ENCODE results near the gene EPN1.
A peak's percentile ranks its signal among the peaks of the same experiment; 100 is the strongest.

The EPN1 gene

DNA sequence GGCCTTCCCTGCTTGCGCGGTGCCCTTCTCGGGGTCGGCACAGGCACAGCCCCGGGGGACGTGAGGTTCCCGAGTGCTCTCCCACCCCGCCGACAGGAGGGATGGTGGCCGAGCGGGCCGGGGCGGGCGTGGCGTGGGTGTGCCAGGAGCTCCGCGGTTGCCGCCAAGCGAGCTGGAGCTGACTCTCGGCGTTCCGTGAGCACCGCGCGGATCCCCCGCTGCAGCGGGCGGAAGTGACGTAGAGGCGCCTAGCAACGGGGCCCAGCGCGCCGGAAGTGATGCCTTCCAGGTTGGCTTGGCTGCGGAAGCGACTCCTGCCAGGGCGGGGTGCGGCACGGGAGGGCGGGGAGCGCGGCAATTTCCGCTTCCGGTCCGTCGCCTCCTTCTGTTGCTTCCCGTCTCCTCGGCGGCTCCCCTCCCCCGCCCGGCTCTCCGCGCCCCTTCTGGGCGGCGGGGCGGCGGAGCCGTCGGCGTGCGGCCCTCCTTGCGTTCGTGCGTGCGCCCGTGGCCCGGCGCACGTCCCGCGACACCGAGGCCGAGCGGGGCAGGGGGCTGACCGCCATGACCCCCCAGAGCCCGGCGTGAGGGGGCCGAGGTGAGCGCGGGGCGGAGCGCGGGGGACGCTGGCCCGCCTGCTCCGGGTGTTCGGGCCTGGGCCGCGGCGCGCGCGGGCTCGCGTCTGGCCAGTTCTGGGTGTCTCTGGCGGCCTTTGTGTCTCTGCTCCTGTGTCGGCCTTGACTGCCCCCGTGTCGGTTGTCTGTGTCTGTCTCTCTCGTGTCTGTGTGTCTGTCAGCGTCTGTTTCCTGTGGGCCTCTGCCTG lies at the start of gene EPN1:
EPN1 (plus strand) TSS at position 386 of the 820 bp plus-strand sequence. CDS start 3,402 bp downstream, outside the sequence.
- peak within 1 kb of the TSS; percentile 94 for H3K4me3 ChIP-seq (ENCODE audit: low read depth, low read length)

DNA sequence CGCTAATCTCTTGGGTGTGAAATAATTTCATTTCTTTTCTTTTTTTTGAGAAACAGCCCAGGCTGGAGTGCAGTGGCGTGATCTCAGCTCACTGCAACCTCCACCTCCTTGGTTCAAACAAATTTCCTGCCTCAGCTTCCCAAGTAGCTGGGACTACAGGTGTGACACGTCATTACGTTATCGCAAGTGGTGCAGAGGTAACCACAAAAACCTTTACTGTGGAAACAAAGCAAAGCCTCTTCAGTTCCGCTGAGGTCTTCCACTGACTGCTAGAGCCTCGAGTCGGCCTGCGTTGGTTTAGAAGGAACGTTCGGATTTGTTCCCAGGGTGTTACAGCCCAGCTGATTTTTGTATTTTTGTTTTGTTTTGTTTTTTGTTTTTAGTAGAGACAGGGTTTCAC lies 48.7 kb upstream of the EPN1 start:
- H3K4me3 ChIP-seq (ENCODE audit: low read depth, low read length), result no peak overlapping the region

DNA sequence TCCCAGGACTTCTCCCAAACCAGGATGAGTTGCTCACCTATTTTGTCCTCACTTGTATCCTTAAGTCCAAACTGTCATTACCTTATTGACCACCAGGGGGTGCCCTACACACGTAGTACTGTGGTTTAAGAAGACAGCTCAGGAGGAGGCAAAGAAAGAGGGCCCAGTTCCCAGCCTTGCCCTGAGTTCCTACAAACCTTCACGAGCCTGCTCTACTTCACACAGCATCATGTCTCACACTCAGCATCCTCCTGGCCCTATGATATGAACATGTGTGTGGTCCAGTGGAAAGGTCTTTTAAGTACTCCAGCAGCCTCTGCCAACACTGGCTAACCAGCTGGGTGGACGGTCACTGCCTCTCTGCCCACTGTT lies 42.6 kb upstream of the EPN1 start:
- H3K4me3 ChIP-seq (ENCODE audit: low read depth, low read length), result no peak overlapping the region

- H3K4me3 ChIP-seq (ENCODE audit: low read depth, low read length), result no peak overlapping the region
Measured at GRCh38 chr19:55633861-55634260, 41.2 kb upstream of the EPN1 start.

DNA sequence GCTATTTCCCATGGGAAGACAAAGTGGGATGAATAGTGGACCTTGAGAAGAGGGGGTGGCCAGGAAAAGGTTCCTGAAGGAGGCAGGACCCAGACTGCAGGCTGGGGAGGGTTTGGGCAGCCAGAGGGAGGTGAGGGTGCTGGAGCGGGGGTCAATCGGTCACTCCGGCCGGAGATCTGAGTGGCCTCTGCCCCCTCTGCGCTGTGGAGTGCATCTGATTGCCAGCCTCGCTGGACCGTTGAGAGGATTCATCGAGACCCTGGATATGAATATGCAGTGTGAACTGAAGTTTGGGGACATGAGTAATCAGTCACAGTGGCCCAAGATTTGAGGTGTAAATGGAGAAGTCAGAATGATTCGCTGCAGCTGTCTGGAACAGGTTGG lies 39.7 kb upstream of the EPN1 start:
- peak overlapping the region; percentile 99 for H3K4me3 ChIP-seq (ENCODE audit: low read depth, low read length)

GRCh38 chr19:55635856-55636440 lies 39.1 kb upstream of the EPN1 start:
- peak overlapping the region; percentile 99 for H3K4me3 ChIP-seq (ENCODE audit: low read depth, low read length)

DNA sequence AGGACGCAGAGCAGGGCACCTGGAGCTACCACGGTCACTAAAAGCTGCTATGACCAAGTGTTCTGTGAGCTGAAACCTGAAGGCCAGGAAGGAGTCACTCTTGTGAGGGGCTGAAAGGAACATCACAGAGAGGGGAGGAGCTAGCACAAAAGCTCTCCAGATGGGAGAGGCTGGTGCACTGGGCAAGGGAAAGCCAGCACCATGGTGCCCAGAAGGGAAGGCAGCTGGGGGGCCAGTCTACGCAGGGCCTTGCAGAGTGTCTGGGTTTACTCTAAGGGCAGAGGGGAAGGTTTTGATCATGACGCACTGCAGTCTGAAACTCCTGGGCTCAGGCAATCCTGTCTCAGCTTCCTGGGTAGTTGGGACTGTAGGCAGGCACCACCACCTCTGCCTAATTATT lies 38.3 kb upstream of the EPN1 start:
- H3K4me3 ChIP-seq (ENCODE audit: low read depth, low read length), result no peak overlapping the region

- H3K4me3 ChIP-seq (ENCODE audit: low read depth, low read length), result no peak overlapping the region
Measured at GRCh38 chr19:55637534-55637933, 37.5 kb upstream of the EPN1 start.

DNA sequence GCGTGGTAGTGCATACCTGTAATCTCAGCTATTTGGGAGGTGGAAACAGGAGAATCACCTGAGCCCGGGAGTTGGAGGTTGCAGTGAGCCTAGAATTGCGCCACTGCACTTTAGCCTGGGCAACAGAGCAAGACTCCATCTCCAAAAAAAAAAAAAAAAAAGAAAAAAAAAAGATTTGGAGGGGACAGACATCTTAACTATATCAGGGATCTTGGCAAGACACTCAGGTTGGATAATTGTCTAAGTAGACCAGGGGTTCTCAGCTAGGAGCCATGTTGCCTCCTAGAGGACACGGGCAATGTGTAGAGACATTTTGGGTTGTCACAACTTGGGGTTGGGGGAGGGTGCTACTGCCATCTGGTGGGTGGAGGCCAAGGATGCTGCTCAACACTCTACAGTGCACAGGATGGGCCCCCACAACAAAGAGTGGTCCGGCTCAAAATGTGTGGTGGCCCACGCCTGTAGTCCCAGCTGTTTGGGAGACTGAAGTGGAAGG lies 36.1 kb upstream of the EPN1 start:
- H3K4me3 ChIP-seq (ENCODE audit: low read depth, low read length), result no peak overlapping the region

GRCh38 chr19:55640043-55640576 lies 34.9 kb upstream of the EPN1 start:
- H3K4me3 ChIP-seq (ENCODE audit: low read depth, low read length), result peak overlapping the region; percentile 37

DNA sequence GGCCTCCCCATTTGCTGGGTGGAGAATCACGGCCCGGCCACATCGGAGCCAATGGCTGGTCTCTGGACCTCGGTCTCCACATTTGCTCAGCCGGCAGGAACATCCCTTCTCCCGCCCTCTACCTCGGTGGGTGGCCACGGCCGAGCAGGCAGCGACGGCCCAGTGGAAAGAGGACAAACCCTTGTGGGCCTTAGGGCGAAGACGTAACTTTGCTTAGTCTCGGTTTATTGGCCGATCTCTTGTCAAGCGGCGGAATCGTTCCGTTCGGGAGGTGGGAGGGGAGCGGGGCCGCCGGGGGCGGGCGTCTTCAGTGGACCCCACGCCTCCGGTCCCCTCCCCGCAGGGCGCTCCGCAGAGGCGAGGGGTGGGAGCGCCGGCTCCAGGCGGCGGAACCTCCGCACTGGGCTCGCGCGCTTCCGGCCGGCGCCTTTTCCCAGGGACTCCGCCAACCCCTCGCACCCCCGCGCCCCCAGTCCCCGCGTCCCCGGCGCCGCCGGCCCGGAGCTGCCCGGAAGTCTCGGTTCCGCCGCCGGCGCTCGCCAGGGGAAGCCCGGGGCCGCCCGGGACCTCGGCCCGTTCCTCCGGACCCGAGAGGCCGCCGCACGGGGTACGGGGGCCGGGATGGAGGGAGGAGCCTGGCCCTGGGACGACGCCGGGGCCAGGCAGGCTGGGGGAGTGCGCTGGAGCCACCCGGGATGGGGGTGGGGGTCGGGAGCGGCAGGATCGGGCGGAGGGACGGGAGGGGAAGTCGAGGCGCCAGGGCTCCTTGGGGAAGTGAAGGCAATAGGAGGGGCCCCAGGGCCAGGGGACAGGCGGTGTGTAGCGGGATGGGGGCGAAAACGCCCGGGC lies 34.2 kb upstream of the EPN1 start, which contains the start of gene ZNF580:
ZNF580 (plus strand) TSS at position 426 of the 849 bp plus-strand sequence. CDS start 1,507 bp downstream, outside the sequence.
- H3K4me3 ChIP-seq (ENCODE audit: low read depth, low read length), result peak within 1 kb of the TSS; percentile 64

GRCh38 chr19:55641426-55642152 lies 33.4 kb upstream of the EPN1 start:
- H3K4me3 ChIP-seq (ENCODE audit: low read depth, low read length), result peak overlapping the region; percentile 64

DNA sequence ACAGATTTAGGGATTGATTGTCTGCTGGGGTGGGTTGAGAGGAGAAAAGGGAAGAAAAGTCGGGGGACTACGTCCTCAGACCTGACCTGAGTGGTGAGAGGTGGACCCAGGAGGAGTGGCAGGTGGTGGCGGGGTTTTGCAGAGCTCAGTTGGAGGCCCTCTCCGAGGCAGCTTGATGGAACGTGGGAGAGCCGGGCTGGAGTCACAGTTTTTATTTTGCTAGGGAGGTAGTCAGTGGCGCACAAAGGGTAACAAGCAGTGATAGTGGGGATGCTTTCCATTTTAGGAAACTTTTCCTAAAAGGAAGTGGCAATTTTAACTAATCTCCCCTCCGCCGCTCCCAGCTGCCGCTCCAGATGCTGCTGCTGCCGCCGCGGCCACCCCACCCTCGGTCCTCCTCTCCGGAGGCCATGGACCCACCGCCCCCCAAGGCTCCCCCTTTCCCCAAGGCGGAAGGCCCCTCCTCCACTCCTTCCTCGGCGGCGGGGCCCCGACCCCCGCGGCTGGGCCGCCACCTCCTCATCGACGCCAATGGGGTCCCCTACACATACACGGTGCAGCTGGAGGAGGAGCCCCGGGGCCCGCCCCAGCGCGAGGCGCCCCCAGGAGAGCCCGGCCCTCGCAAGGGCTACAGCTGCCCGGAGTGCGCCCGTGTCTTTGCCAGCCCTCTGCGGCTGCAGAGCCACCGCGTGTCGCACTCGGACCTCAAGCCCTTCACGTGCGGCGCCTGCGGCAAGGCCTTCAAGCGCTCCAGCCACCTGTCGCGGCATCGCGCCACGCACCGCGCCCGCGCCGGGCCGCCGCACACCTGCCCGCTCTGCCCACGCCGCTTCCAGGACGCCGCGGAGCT lies 32.6 kb upstream of the EPN1 start:
- peak overlapping the region; percentile 87 for H3K4me3 ChIP-seq (ENCODE audit: low read depth, low read length)

- peak within 1 kb of the TSS; percentile 87 for H3K4me3 ChIP-seq (ENCODE audit: low read depth, low read length)
Measured at GRCh38 chr19:55643003-55643886, 31.8 kb upstream of the EPN1 start, which contains the start of gene ZNF581. TSS of gene ZNF581 (plus strand) at chr19:55643649. CDS start at chr19:55644572, 923 bp downstream.

GRCh38 chr19:55643887-55644176 lies 31.2 kb upstream of the EPN1 start:
- H3K4me3 ChIP-seq (ENCODE audit: low read depth, low read length), result peak overlapping the region; percentile 87

- peak overlapping the region; percentile 87 for H3K4me3 ChIP-seq (ENCODE audit: low read depth, low read length)
Measured at GRCh38 chr19:55644191-55644833, 30.7 kb upstream of the EPN1 start.

DNA sequence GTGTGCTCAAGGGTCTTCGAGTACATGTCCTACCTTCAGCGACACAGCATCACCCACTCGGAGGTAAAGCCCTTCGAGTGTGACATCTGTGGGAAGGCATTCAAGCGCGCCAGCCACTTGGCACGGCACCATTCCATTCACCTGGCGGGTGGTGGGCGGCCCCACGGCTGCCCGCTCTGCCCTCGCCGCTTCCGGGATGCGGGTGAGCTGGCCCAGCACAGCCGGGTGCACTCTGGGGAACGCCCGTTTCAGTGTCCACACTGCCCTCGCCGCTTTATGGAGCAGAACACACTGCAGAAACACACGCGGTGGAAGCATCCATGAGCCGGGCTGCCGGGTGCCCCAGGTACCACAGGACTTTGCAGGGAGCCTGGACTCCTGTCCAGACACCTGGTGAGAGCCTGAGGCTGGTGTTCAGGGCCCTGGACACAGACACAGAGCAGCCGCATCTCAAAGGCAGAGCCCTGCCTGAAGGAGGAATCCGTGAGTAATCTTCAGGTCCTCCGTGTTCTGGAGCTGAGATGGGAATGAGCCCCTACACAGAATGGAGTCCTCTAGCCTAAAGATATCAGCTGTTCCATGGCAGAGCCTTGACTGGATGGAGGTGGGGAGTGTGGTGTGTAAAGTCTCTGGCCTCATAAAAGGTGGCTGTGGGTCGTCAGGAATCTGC lies 30.0 kb upstream of the EPN1 start:
- H3K4me3 ChIP-seq (ENCODE audit: low read depth, low read length), result no peak overlapping the region

GRCh38 chr19:55645512-55645881 lies 29.5 kb upstream of the EPN1 start:
- H3K4me3 ChIP-seq (ENCODE audit: low read depth, low read length), result no peak overlapping the region

All from iPS-11a (cell line).